GM21526 (cell line): ENCODE measurements around the gene ZBTB17.
"Not testable (repeated sequence)": the region's sequence is repeated elsewhere in the genome, so short reads cannot be mapped to it uniquely, and the experiment has no call there.

Experiments
- ATAC-seq: cut with Tn5 transposase; IDR thresholded peaks from one replicate; pipeline ENCODE4 v1.9.1; 2021; ENCODE audit warnings: moderate library complexity; ENCODE audit not compliant: unreplicated experiment, low FRiP score

Gene ZBTB17

DNA sequence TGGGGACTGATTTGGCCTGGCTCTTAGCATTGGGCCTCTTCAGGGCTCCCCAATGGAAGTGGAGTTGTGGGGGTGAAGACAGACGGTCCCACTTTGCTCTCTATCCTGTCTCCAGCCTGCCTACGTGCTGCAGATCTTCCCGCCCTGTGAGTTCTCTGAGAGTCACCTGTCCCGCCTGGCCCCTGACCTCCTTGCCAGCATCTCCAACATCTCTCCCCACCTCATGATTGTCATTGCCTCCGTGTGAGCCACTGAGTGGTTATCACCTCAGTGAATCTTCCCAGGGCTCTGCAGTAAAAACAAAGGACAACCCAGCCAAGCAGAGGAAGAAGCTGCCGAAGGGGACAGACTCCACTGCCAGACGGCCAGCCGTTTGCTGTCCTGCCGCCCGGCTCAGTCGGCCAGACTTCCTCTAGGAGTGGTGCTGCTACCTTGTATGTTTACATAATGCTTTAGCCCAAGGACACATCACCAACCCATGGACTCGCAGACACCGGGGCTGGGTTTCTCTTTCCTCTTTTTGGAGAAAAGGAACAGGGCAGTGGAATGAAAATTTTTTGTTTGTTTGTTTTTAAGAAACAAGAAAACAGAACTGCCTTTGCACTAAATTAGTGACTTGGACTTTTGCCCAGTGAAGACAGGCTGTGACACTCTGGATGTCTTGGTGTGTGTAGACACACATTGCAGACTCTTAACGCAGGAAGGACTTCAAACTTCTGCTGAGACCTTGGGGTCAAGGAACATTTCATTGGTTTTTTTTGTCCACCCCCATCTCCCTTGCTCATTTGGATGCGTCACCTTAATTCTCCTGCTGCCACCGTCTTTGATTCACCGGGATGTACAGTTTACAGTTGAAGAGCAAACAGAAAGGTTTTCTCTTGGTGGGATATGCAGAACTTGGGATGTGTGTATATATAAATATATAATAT lies 36.5 kb downstream of the ZBTB17 start:
- ATAC-seq, result no peak

DNA sequence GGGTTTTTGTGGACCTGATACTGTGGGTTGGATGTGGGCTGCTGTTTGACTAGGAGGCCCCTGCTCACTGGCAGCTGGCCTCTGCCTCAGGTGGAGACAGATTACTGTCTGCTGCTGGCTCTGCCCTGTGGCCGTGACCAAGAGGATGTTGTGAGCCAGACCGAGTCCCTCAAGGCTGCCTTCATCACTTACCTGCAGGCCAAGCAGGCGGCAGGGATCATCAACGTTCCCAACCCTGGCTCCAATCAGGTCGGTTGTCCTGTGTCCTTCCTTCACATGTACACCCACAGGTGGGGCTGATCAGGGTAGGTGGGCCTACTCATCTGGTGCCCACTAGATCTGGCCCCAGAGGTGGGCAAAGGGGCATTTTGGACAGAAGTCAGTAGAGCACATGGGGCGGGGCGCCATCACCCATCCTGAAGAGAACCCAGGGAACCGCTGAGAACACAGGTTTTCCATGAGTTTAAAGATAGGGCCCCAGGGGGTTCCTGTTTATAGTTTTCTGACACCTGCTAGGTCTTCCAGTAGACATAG lies 37.2 kb downstream of the ZBTB17 start:
- ATAC-seq, result no peak

DNA sequence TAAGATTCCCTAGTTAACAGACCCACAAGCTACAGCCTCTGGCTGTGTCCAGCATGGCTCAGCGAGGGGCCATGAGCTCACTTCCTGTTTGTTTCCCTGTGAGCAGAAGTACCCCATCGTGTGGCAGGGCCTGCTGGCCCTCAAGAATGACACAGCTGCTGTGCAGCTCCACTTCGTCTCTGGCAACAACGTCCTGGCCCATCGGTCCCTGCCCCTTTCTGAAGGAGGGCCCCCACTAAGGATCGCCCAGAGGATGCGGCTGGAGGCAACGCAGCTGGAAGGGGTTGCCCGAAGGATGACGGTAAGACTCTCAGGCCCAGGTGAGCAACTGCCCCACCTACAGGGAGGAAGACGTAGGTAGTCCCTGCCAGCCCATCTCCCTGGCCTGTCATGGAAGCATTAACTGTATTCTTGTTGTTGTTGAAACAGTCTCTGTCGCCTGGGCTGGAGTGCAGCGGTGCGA lies 38.2 kb downstream of the ZBTB17 start:
- no peak for ATAC-seq

DNA sequence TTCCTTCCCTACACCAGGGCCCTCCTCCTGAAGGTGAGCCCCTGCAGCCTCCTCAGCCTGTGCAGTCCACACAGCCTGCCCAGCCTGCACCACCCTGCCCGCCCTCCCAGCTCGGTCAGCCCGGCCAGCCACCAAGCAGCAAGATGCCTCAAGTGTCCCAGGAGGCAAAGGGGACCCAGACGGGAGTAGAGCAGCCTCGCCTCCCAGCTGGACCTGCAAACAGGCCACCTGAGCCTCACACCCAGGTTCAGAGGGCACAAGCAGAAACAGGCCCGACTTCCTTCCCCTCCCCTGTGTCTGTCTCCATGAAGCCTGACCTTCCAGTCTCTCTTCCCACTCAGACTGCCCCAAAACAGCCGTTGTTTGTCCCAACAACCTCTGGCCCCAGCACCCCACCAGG lies 38.8 kb downstream of the ZBTB17 start:
- no peak for ATAC-seq

DNA sequence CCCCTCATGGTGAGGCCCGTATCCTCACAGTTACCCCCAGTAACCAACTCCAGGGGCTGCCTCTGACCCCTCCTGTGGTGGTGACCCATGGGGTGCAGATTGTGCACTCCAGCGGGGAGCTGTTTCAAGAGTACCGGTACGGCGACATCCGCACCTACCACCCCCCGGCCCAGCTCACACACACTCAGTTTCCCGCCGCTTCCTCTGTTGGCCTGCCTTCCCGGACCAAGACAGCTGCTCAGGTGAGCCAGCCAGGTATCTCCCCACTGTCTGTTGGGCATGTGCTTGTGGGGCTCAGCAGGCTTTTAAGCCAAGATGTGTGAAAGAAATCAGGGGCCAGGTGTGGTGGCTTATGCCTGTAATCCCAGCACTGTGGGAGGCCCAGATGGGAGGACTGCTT lies 39.9 kb downstream of the ZBTB17 start:
- no peak for ATAC-seq

DNA sequence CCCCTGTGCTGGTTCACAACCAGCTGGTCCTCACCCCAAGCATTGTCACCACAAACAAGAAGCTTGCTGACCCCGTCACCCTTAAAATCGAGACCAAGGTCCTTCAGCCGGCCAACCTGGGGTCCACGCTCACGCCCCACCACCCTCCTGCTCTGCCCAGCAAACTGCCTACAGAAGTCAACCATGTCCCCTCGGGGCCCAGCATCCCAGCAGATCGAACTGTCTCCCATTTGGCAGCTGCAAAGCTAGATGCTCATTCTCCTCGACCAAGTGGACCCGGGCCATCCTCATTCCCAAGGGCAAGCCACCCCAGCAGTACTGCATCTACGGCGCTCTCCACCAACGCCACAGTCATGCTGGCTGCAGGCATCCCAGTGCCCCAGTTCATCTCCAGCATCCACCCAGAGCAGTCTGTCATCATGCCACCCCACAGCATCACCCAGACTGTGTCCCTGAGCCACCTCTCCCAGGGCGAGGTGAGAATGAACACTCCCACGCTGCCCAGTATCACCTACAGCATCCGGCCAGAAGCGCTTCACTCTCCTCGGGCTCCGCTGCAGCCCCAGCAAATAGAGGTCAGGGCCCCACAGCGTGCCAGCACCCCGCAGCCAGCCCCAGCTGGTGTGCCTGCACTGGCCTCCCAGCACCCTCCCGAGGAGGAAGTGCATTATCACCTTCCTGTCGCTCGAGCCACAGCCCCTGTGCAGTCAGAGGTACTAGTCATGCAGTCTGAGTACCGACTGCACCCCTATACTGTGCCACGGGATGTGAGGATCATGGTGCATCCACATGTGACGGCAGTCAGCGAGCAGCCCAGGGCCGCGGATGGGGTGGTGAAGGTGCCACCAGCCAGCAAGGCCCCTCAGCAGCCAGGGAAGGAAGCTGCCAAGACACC lies 40.6 kb downstream of the ZBTB17 start:
- ATAC-seq, result no peak

DNA sequence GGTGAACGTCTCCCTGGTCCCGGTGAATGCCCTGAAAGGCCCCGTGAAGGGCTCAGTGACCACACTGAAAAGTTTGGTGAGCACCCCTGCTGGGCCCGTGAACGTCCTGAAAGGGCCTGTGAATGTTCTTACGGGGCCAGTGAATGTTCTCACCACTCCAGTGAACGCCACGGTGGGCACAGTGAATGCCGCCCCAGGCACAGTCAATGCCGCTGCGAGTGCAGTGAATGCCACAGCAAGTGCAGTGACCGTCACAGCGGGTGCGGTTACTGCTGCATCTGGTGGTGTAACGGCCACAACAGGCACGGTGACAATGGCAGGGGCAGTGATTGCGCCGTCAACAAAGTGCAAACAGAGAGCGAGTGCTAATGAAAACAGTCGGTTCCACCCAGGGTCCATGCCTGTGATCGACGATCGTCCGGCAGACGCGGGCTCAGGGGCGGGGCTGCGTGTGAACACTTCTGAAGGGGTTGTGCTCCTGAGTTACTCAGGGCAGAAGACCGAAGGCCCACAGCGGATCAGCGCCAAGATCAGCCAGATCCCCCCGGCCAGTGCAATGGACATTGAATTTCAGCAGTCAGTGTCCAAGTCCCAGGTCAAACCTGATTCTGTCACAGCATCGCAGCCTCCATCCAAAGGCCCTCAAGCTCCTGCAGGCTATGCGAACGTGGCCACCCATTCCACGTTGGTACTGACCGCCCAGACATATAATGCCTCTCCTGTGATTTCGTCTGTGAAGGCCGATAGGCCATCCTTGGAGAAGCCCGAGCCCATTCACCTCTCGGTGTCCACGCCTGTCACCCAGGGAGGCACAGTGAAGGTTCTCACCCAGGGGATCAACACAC lies 41.5 kb downstream of the ZBTB17 start:
- ATAC-seq, result no peak

DNA sequence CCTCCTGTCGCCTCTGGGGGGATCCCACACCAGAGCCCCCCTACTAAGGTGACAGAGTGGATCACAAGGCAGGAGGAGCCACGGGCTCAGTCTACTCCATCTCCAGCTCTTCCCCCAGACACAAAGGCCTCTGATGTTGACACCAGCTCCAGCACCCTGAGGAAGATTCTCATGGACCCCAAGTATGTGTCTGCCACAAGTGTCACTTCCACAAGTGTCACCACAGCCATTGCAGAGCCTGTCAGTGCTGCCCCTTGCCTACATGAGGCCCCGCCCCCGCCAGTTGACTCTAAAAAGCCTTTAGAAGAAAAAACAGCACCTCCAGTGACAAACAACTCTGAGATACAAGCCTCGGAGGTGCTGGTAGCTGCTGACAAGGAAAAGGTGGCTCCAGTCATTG lies 42.2 kb downstream of the ZBTB17 start:
- no peak for ATAC-seq

DNA sequence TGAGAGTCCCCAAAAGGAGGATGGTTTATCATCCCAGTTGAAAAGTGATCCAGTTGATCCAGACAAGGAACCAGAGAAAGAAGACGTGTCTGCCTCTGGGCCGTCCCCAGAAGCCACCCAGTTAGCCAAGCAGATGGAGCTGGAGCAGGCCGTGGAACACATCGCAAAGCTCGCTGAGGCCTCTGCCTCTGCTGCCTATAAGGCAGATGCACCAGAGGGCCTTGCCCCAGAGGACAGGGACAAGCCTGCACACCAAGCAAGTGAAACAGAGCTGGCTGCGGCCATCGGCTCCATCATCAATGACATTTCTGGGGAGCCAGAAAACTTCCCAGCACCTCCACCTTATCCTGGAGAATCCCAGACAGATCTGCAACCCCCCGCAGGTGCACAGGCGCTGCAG lies 43.3 kb downstream of the ZBTB17 start:
- no peak for ATAC-seq

DNA sequence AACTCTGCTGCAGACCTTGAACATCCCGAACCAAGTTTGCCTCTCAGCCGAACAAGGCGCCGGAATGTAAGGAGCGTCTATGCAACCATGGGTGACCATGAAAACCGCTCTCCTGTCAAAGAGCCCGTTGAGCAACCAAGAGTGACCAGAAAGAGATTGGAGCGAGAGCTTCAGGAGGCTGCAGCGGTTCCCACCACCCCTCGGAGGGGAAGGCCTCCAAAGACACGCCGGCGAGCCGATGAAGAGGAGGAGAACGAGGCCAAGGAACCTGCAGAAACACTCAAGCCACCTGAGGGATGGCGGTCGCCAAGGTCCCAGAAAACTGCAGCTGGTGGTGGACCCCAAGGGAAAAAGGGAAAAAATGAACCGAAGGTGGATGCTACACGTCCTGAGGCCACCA lies 44.0 kb downstream of the ZBTB17 start:
- ATAC-seq, result no peak

DNA sequence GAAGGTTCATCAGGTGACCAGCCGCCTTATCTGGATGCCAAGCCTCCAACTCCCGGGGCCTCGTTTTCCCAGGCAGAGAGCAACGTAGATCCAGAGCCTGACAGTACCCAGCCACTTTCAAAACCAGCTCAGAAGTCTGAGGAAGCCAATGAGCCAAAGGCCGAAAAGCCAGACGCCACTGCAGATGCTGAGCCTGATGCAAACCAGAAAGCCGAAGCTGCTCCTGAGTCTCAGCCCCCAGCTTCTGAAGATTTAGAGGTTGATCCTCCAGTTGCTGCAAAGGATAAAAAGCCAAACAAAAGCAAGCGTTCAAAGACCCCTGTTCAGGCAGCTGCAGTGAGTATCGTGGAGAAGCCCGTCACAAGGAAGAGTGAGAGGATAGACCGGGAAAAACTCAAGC lies 44.5 kb downstream of the ZBTB17 start:
- ATAC-seq, result no peak

DNA sequence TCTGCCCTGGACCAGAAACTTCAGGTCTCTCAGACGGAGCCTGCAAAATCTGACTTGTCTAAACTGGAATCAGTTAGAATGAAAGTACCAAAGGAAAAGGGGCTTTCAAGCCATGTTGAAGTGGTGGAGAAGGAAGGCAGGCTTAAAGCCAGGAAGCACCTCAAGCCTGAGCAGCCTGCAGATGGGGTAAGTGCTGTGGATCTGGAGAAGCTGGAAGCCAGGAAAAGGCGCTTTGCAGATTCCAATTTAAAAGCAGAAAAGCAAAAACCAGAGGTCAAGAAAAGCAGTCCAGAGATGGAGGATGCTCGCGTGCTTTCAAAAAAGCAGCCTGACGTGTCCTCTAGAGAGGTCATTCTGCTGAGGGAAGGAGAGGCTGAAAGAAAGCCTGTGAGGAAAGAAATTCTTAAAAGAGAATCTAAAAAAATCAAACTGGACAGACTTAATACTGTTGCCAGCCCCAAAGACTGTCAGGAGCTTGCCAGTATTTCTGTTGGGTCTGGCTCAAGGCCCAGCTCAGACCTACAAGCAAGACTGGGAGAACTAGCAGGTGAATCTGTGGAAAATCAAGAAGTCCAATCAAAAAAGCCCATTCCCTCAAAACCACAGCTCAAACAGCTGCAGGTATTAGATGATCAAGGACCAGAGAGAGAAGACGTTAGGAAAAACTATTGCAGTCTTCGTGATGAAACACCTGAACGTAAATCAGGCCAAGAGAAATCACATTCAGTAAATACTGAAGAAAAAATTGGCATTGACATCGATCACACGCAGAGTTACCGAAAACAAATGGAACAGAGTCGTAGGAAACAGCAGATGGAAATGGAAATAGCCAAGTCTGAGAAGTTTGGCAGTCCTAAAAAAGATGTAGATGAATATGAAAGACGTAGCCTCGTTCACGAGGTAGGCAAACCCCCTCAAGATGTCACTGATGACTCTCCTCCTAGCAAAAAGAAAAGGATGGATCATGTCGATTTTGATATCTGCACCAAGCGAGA lies 46.6 kb downstream of the ZBTB17 start:
- no peak for ATAC-seq

DNA sequence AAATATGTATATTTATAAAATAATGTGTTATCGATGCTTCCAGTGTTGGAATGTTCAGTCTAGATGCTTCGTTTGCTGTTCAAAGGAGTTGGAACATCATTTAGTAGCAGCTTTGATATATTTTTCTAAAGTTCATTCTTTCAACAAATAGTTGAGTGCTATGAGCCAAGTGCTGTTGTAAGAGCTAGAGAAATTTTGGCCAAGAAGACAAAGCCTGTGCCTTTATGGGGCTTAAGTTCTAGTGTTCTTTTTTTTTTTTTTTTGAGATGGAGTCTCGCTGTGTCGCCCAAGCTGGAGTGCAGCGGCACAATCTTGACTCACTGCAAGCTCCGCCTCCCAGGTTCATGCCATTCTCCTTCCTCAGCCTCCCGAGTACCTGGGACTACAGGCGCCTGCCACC lies 49.5 kb downstream of the ZBTB17 start:
- ATAC-seq, result not testable (repeated sequence)

DNA sequence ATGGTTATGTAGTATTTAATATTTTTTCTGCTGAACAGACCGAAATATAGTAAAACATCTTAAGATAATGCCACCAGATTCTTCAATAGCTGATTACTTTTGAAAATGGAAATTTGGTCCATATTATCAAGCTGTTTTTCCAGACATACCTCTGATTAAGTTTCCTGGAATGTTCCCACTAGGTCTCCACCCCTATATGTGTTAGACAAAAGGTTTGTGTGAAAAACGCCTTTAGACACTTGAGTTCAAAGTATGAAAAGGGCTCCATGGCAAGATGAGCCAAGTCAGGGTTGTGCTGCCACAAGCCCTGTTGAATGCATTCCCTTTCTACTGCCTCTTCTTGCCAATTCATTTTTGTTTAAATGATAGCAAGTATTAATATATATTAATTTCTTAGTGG lies 52.7 kb downstream of the ZBTB17 start:
- ATAC-seq, result no peak

DNA sequence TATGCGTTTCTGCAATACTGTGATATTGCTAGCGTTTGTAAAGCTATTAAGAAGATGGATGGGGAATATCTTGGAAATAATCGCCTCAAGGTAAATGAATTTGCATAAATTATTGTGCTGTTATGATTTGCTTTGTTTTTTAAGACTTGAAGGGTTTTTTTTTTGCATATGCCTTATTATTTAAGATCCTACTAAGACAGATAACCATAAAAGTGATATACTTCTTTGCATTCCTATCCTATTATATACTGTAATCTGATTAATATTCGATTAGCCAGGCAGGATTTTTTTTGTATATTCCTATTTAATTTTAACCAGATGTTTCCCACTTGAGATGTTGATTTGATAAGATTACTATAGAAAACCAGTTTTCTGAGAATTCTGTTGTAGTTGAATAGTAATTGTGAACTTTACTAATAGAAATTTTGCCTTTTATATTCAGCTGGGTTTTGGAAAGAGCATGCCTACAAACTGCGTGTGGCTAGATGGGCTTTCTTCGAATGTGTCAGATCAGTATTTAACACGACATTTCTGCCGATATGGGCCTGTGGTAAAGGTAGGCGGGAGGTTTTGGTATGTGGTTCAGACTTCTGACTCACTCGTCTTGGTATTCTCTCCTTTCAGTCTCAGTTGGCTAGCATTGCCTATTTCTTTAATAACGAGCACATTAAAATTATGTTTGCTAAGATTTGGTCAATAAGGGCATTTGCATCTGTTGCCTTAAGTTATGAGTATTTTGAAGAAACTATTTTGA lies 56.8 kb downstream of the ZBTB17 start:
- no peak for ATAC-seq

DNA sequence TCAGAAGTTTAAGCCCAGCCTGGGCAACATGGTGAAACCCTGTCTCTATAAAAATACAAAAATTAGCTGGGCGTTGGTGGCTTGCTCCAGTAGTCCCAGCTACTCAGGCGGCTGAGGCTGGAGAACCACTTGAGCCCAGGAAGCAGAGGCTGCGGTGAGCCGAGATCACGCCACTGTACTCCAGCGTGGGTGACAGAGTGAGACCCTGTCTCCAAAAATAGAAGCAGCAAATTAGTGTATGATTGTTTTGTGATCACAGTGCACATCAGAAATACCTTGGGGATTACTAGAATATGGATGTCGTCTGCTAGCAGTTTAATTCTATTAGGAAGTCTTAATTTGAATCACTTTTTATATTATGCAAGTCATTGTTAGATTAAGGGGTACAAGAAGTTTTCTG lies 59.0 kb downstream of the ZBTB17 start:
- no peak for ATAC-seq

DNA sequence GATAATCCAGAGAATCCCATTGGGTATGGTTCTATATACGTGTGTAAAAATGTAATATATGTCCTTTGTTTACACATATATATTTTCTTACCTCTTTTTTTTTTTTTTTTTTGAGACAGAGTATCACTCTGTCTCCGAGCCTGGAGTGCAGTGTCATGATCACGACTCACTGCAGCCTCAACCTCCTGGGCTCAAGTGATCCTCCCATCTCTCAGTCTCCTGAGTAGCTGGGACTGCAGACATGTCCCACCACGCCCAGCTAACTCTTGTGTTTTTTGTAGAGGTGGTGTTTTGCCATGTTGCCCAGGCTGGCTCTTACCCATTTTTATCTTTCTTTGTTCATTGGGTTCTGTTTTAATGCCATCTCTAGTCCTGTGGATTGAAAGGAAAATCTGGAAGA lies 59.5 kb downstream of the ZBTB17 start:
- no peak for ATAC-seq

DNA sequence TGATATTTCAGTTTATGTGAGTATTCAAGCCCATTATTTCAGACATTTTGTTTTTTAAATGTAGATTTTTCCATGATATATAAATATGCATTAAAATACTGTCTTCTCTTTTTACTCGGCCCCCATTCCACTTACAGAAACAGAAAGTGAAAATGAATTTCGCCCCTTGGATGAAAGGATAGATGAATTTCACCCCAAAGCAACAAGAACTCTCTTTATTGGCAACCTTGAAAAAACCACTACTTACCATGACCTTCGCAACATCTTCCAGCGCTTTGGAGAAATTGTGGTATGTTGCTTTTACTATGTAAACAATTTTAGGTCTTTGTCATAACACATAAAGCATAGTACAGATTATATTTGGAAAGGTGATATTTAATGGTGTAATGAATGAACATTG lies 59.9 kb downstream of the ZBTB17 start:
- ATAC-seq, result no peak
